ENCODE results near the gene EML4. TPM values are rescaled to one million over a fixed set of nuclear protein-coding genes. Genes with fewer than 3 reads are reported as not detected.

Gene EML4
- total and polyA plus RNA-seq, 12 donors, result 29.9 to 64.0 (median 51.9) TPM

DNA sequence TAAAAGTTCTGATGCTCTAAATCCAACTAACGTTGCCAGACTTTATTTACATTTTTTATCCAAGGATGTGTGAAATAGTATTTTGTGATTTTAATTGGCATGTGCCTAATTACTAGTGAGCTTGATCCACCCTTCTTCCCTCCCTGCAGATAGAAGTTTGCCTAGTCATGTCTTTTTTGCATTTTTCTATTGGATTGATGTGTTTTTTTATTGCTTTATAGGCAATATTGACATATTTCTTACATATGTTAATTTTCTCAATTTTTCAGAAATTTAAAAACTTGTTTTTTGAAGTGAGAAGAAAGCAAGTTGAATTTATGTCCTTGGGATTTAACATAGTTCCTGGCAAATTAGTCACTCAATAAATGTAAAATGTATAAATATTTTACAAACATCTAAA, 56.4 kb downstream of the EML4 start:
- intact Hi-C loops (cut with DNase I), result no loop called here
- no peak for TF ChIP-seq POLR2A (IDR thresholded peaks at IDR 0.05)
- no peak for TF ChIP-seq CTCF (IDR thresholded peaks at IDR 0.05)

DNA sequence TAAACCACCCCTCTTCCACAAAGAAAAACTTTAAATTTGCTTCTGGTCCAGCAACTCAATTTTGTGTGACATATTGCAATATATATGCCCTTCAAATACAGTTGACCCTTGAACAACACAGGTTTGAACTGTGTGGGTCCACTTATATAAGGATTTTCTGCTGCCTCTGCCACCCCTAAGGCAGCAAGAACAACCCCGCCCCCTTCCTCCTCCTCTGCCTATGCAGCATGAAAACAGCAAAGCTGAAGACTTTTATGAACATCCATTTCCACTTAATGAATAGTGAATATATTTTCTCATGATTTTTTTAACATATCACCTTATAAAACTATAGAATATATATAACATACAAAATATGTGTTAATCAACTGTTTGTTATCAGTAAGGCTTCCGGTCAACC, 58.3 kb downstream of the EML4 start:
- Histone ChIP-seq H3K9me3 (replicated peaks in 1 of 3) (no peaks in the 10 kb centered on the region), H3K27me3 (no peaks in the 10 kb centered on the region), H3K4me3 (no peak overlapping the region), H3K27ac (no peak overlapping the region), H3K4me1 (replicated peaks in 1 of 2) (peaks cover 0 to 27% of the 10 kb centered on the region in 2 donors), H3K36me3 (replicated peaks in 1 of 2) (no peaks in the 10 kb centered on the region)
- no peak for TF ChIP-seq CTCF (IDR thresholded peaks at IDR 0.05)
- TF ChIP-seq POLR2A (IDR thresholded peaks at IDR 0.05), result no peak
- no peak for DNase-seq
- intact Hi-C loops (cut with DNase I), result no loop called here
- WGBS, 4 donors, result 95% methylated on average over 2 of the region's 2 CpGs

More for the DNA sequence above, 56.4 kb downstream of the EML4 start:
- no peak overlapping the region for H3K4me3 ChIP-seq
- H3K27me3 ChIP-seq, result no peaks in the 10 kb centered on the region
- no peak overlapping the region for H3K27ac ChIP-seq
- DNase-seq, result no peak
- no peaks in the 10 kb centered on the region for H3K36me3 ChIP-seq (replicated peaks in 1 of 2)
- 92 to 100% (median 98%) methylated on average over 1 of the region's 1 CpG for WGBS, 4 donors
- peaks cover 0 to 32% of the 10 kb centered on the region in 2 donors for H3K4me1 ChIP-seq (replicated peaks in 1 of 2)
- no peaks in the 10 kb centered on the region for H3K9me3 ChIP-seq (replicated peaks in 1 of 3)

- Histone ChIP-seq H3K9me3 (replicated peaks in 1 of 3) (no peaks in the 10 kb centered on the region), H3K27me3 (no peaks in the 10 kb centered on the region), H3K36me3 (replicated peaks in 1 of 2) (no peaks in the 10 kb centered on the region), H3K4me1 (replicated peaks in 1 of 2) (peaks cover 0 to 23% of the 10 kb centered on the region in 2 donors), H3K27ac (no peak overlapping the region), H3K4me3 (no peak overlapping the region)
- TF ChIP-seq POLR2A (IDR thresholded peaks at IDR 0.05) (no peak), CTCF (IDR thresholded peaks at IDR 0.05) (no peak)
- intact Hi-C loops (cut with DNase I), result no loop called here
- 64 to 92% (median 77%) methylated on average over 1 of the region's 1 CpG for WGBS, 4 donors
- no peak for DNase-seq
These were observed 58.9 kb downstream of the EML4 start for GRCh38 chr2:42228101-42228500.

- Histone ChIP-seq H3K27me3 (no peaks in the 10 kb centered on the region), H3K4me3 (no peak overlapping the region), H3K27ac (no peak overlapping the region), H3K4me1 (replicated peaks in 1 of 2) (peaks cover 6 to 18% of the 10 kb centered on the region in 2 donors), H3K9me3 (replicated peaks in 1 of 3) (no peaks in the 10 kb centered on the region), H3K36me3 (replicated peaks in 1 of 2) (no peaks in the 10 kb centered on the region)
- TF ChIP-seq CTCF (IDR thresholded peaks at IDR 0.05) (no peak), POLR2A (IDR thresholded peaks at IDR 0.05) (no peak)
- 91 to 96% (median 95%) methylated on average over 2 of the region's 2 CpGs for WGBS, 4 donors
- intact Hi-C loops (cut with DNase I), result loop anchor here in 1 of 2 donors (10.0 kb wide), 1 partner anchor 135 kb away; no protein-coding TSS in a partner anchor
- no peak for DNase-seq
These were observed 60.8 kb downstream of the EML4 start for GRCh38 chr2:42229949-42230348.

Data from adrenal gland (tissue), 12 donors.